ENCODE data around the gene RPS16.

The RPS16 gene

GRCh38 chr19:39399668-39400050 lies 36.1 kb downstream of the RPS16 start:
- no CpG with 5 or more reads among the region's 4 CpGs for WGBS (ENCODE audit: insufficient coverage, insufficient read length)
- Histone ChIP-seq H3K4me3 (ENCODE audit: low read length) (no peak overlapping the region), H3K27me3 (ENCODE audit: control insufficient read depth, insufficient read depth, low read length) (no peaks in the 10 kb centered on the region), H3K4me1 (ENCODE audit: control insufficient read depth, insufficient read depth, low read length) (peaks cover 6% of the 10 kb centered on the region; the same call in 1 of the 2 replicates), H3K9me3 (ENCODE audit: control insufficient read depth, insufficient read depth, low read length) (no peaks in the 10 kb centered on the region), H3K27ac (ENCODE audit: low read length) (no peak overlapping the region), H3K36me3 (ENCODE audit: control insufficient read depth, insufficient read depth, low read length) (no peaks in the 10 kb centered on the region)
- DNase-seq (ENCODE audit: low read depth, low spot score) = no peak

DNA sequence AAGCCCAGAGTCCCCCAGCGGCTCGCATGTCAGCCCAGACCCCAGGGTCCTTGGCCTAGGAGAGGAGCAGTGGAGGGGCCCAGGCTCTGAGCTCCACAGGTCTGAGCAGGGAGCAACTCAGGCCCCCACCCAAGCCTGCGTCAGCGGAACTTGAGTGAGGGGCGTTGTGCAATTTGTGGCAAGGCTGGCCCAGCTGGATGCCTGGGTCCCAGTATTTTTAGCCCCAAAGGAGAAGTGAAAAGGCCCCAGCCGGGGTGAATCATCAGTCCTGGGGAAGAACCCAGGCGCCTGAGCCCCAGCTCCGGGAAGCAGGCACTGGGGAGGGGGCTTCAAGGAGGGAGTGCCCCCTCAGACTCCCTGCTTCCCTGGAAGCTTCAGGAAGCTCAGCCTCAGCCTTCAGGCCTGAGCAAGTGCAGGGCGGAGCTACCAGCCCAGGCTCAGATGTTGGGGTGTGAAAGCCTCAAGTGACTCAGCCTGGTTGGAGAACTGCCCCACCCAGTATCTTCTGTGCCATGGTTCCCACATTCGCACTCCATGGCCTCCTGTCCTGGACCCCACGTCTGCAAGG lies 37.4 kb downstream of the RPS16 start:
- H3K4me3 ChIP-seq (ENCODE audit: low read length) = no peak overlapping the region
- H3K4me1 ChIP-seq (ENCODE audit: control insufficient read depth, insufficient read depth, low read length) = peaks cover 6% of the 10 kb centered on the region; the same call in 1 of the 2 replicates
- peaks cover 5% of the 10 kb centered on the region; the same call in 1 of the 2 replicates for H3K36me3 ChIP-seq (ENCODE audit: control insufficient read depth, insufficient read depth, low read length)
- no peaks in the 10 kb centered on the region for H3K9me3 ChIP-seq (ENCODE audit: control insufficient read depth, insufficient read depth, low read length)
- no peak overlapping the region for H3K27ac ChIP-seq (ENCODE audit: low read length)
- no CpG with 5 or more reads among the region's 11 CpGs for WGBS (ENCODE audit: insufficient coverage, insufficient read length)
- no peak for DNase-seq (ENCODE audit: low read depth, low spot score)
- no peaks in the 10 kb centered on the region for H3K27me3 ChIP-seq (ENCODE audit: control insufficient read depth, insufficient read depth, low read length)

DNA sequence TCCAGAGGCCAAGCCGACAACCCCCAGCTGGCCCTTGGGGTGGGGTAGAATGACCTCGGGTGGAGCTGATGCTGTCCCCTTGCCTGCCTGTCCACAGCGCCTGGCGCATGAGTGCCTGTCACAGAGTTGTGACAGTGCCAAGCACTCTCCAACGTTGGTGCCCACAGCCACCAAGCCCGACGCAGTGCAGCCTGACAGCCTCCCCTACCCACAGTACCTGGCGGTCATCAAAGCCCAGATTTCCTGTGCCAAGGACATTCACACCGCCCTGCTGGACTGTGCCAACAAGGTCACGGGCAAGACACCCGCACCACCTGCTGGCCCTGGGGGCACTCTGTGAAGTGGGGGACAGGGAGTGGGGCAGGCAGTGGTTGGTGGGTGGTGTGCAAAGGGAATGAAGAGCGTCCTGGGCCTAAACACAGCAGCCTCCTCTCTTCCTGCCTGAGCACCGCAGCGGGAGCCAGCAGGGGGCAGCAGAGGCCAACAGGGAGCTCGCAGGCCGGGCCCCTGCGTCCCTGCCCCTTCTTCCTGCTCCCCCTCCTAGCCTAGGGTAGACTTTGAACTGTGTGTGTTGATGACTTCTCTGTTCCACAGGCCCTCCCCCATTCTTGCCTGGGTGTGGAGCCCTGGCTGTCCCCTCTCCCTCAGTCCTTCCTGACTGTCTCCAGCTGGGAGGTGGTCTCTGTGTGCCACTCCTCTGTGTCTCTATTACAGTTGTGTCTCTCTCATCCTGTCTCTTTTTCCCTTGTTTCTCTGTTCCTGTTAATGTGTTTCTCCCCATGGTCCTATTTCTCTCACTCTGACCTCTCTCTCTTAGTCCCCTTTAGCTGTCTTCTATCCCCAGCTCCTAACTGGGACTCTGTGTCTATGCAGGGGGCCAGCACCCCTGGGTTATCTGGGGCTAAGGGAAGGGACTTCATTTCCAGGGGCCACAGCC lies 38.1 kb downstream of the RPS16 start:
- H3K36me3 ChIP-seq (ENCODE audit: control insufficient read depth, insufficient read depth, low read length) = peaks cover 6% of the 10 kb centered on the region; the same call in 1 of the 2 replicates
- no peaks in the 10 kb centered on the region for H3K9me3 ChIP-seq (ENCODE audit: control insufficient read depth, insufficient read depth, low read length)
- WGBS (ENCODE audit: insufficient coverage, insufficient read length) = no CpG with 5 or more reads among the region's 17 CpGs
- H3K27me3 ChIP-seq (ENCODE audit: control insufficient read depth, insufficient read depth, low read length) = no peaks in the 10 kb centered on the region
- no peak overlapping the region for H3K27ac ChIP-seq (ENCODE audit: low read length)
- H3K4me3 ChIP-seq (ENCODE audit: low read length) = no peak overlapping the region
- no peak for DNase-seq (ENCODE audit: low read depth, low spot score)
- peaks cover 6% of the 10 kb centered on the region; the same call in 1 of the 2 replicates for H3K4me1 ChIP-seq (ENCODE audit: control insufficient read depth, insufficient read depth, low read length)

- H3K27me3 ChIP-seq (ENCODE audit: control insufficient read depth, insufficient read depth, low read length) = no peaks in the 10 kb centered on the region
- peak; percentile 99 for DNase-seq (ENCODE audit: low read depth, low spot score)
- no peaks in the 10 kb centered on the region for H3K9me3 ChIP-seq (ENCODE audit: control insufficient read depth, insufficient read depth, low read length)
- WGBS (ENCODE audit: insufficient coverage, insufficient read length) = no CpG with 5 or more reads among the region's 60 CpGs
- peaks cover 22% of the 10 kb centered on the region for H3K36me3 ChIP-seq (ENCODE audit: control insufficient read depth, insufficient read depth, low read length)
- no peaks in the 10 kb centered on the region for H3K4me1 ChIP-seq (ENCODE audit: control insufficient read depth, insufficient read depth, low read length)
- H3K4me3 ChIP-seq (ENCODE audit: low read length) = peak within 1 kb of the TSS; percentile 84
- H3K27ac ChIP-seq (ENCODE audit: low read length) = no peak within 1 kb of the TSS
Measured at GRCh38 chr19:39390751-39391437, 44.9 kb downstream of the RPS16 start, which contains the start of the genes MED29 and PAF1. Gene MED29 (plus strand): TSS chr19:39391378. CDS start chr19:39391423, 45 bp downstream. Gene PAF1 (minus strand): TSS chr19:39391106. CDS start chr19:39390864, 242 bp downstream.

DNA sequence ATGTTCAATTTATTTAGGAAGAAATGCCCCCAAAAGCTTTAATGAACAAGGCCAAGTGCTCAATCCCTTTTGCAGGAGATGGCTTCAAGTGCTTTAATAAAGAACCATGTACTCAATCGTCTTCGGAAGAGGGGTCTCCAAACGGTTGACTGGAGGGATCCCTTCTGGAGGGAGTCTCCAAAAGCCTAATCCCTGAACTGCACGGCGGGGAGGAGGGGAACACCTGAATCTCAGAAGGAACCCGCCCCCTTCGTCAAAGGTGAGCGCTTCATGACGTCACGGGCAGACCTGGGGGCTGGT lies 45.3 kb downstream of the RPS16 start:
- Histone ChIP-seq H3K9me3 (ENCODE audit: control insufficient read depth, insufficient read depth, low read length) (no peaks in the 10 kb centered on the region), H3K27me3 (ENCODE audit: control insufficient read depth, insufficient read depth, low read length) (no peaks in the 10 kb centered on the region), H3K4me3 (ENCODE audit: low read length) (peak overlapping the region; percentile 82), H3K4me1 (ENCODE audit: control insufficient read depth, insufficient read depth, low read length) (no peaks in the 10 kb centered on the region), H3K27ac (ENCODE audit: low read length) (no peak overlapping the region), H3K36me3 (ENCODE audit: control insufficient read depth, insufficient read depth, low read length) (peaks cover 26% of the 10 kb centered on the region)
- no CpG with 5 or more reads among the region's 10 CpGs for WGBS (ENCODE audit: insufficient coverage, insufficient read length)
- DNase-seq (ENCODE audit: low read depth, low spot score) = no peak

GRCh38 chr19:39389631-39390414 lies 45.9 kb downstream of the RPS16 start:
- WGBS (ENCODE audit: insufficient coverage, insufficient read length) = no CpG with 5 or more reads among the region's 13 CpGs
- Histone ChIP-seq H3K36me3 (ENCODE audit: control insufficient read depth, insufficient read depth, low read length) (peaks cover 26% of the 10 kb centered on the region), H3K9me3 (ENCODE audit: control insufficient read depth, insufficient read depth, low read length) (no peaks in the 10 kb centered on the region), H3K4me1 (ENCODE audit: control insufficient read depth, insufficient read depth, low read length) (no peaks in the 10 kb centered on the region), H3K4me3 (ENCODE audit: low read length) (peak overlapping the region; percentile 82; the same call in 1 of the 2 replicates), H3K27me3 (ENCODE audit: control insufficient read depth, insufficient read depth, low read length) (no peaks in the 10 kb centered on the region), H3K27ac (ENCODE audit: low read length) (no peak overlapping the region)
- no peak for DNase-seq (ENCODE audit: low read depth, low spot score)

DNA sequence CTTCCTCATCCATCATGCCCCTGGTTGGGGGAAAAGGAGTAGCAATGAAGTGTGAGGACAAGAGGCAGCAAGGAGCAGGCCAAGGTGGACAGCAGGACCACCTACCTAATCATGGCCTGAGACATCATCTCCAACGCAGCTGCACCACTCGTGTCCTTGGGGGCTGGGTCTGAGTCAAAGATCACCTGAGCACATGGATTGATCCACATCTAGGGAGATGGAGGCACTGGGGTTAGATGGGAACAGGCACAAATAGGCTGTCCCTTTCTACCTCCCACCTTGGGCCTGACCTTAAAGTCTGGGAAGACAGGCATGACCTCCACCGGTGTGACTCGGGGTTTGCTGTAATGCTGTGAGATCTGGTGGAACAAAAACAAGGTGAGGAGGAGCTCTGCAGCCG lies 47.1 kb downstream of the RPS16 start:
- no peak overlapping the region for H3K27ac ChIP-seq (ENCODE audit: low read length)

GRCh38 chr19:39386557-39386956 lies 49.2 kb downstream of the RPS16 start:
- H3K9me3 ChIP-seq (ENCODE audit: control insufficient read depth, insufficient read depth, low read length) = no peaks in the 10 kb centered on the region
- peaks cover 24% of the 10 kb centered on the region for H3K36me3 ChIP-seq (ENCODE audit: control insufficient read depth, insufficient read depth, low read length)
- no peak for DNase-seq (ENCODE audit: low read depth, low spot score)
- no CpG with 5 or more reads among the region's 7 CpGs for WGBS (ENCODE audit: insufficient coverage, insufficient read length)
- H3K4me1 ChIP-seq (ENCODE audit: control insufficient read depth, insufficient read depth, low read length) = no peaks in the 10 kb centered on the region
- H3K27ac ChIP-seq (ENCODE audit: low read length) = no peak overlapping the region
- H3K4me3 ChIP-seq (ENCODE audit: low read length) = no peak overlapping the region
- no peaks in the 10 kb centered on the region for H3K27me3 ChIP-seq (ENCODE audit: control insufficient read depth, insufficient read depth, low read length)

More for the DNA sequence above, 47.1 kb downstream of the RPS16 start:
- peaks cover 23% of the 10 kb centered on the region for H3K36me3 ChIP-seq (ENCODE audit: control insufficient read depth, insufficient read depth, low read length)
- no peak overlapping the region for H3K4me3 ChIP-seq (ENCODE audit: low read length)
- no peak for DNase-seq (ENCODE audit: low read depth, low spot score)
- no peaks in the 10 kb centered on the region for H3K27me3 ChIP-seq (ENCODE audit: control insufficient read depth, insufficient read depth, low read length)
- H3K4me1 ChIP-seq (ENCODE audit: control insufficient read depth, insufficient read depth, low read length) = no peaks in the 10 kb centered on the region
- no CpG with 5 or more reads among the region's 5 CpGs for WGBS (ENCODE audit: insufficient coverage, insufficient read length)
- no peaks in the 10 kb centered on the region for H3K9me3 ChIP-seq (ENCODE audit: control insufficient read depth, insufficient read depth, low read length)

DNA sequence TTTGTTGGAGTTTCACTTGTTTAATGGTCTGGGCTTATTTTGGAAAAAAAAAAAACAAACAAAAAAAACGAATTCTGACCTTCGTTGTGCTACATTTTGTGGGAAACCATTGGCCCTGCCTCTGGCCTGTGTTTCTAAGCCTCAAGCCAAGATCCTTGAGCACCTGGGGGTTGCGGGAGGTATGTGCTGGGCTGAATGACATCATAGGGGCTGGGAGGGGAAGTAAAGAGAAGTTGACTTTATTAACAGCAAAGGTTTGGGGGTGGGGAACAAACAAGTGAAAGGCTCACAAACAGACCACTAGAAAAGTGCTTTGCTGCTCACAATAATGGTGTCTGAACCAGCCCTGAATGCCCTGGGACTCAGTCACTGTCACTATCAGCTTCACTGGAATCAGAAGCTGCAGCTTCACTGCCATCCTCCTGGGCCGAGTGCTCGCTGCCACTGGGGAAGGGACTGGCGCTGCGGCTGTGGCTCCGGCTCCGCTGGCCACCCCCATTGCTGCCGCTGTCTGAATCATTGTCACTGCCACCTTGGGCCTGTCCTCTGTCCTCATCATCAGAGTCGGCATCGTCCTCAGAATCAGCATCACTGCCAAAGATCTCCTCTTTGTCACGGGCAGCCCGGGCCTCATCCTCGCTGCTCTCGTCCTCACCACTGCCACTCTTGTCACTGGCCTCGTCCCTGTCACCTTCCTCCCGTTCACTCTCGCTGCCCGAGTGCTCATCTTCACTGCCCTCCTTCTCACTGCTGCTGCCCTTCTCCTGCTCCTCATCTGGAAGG lies 49.9 kb downstream of the RPS16 start:
- WGBS (ENCODE audit: insufficient coverage, insufficient read length) = no CpG with 5 or more reads among the region's 20 CpGs
- Histone ChIP-seq H3K4me3 (ENCODE audit: low read length) (no peak overlapping the region), H3K9me3 (ENCODE audit: control insufficient read depth, insufficient read depth, low read length) (no peaks in the 10 kb centered on the region), H3K27ac (ENCODE audit: low read length) (no peak overlapping the region), H3K27me3 (ENCODE audit: control insufficient read depth, insufficient read depth, low read length) (no peaks in the 10 kb centered on the region), H3K4me1 (ENCODE audit: control insufficient read depth, insufficient read depth, low read length) (no peaks in the 10 kb centered on the region), H3K36me3 (ENCODE audit: control insufficient read depth, insufficient read depth, low read length) (peaks cover 29% of the 10 kb centered on the region)
- DNase-seq (ENCODE audit: low read depth, low spot score) = no peak

Measured in iPS DF 6.9 (cell line).